GM19023 (cell line): ENCODE data around the gene PCP4.

ENCODE experiments used
- ATAC-seq: cut with Tn5 transposase; IDR thresholded peaks from one replicate; pipeline ENCODE4 v1.9.1; 2021; ENCODE audit warnings: mild to moderate bottlenecking, moderate library complexity; ENCODE audit not compliant: unreplicated experiment

Gene PCP4

DNA sequence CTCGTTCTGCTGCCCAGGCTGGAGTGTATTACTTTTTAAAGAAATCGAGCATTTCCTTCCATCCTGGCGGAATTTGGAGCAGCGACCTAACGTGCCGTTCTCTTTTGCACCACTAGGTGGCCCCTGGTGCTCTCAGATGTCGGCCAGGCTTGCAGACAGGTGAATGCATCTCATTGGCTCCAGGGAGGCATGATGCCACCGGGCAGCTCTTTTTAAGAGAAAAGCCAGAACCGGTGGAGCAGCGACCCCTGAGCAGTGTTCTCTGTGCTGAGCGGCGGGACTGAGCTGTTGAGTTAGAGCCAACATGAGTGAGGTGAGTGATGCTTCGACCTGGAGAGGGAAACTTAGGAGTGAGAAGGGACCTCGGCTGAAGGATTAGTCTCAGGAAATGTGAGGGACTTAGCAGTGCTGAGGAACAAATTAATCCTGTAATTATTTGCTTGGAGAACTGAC, at the start of gene PCP4:
TSS of gene PCP4 (plus strand) at position 241 of the 453 bp plus-strand sequence. CDS start at position 305, 64 bp downstream.
- no peak for ATAC-seq

DNA sequence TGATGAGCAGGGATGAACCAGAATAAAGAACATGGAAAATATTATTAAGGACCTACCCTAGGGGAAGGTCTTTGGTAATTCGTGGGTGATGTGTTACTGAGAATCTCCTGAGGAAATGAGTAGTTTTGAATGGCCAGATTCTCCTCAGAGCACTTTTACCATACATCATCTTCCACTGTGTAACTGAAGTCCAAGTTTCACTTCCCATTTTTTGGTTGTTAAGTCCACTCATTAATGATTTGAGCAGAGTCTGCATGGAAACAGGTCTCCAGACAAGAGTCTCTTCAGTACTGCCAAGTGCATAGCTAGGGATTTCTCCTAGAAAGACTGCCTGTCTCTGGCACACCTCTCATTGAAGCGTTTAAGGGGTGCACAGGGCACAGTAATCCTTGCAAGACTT, 48.7 kb upstream of the PCP4 start:
- ATAC-seq: no peak

DNA sequence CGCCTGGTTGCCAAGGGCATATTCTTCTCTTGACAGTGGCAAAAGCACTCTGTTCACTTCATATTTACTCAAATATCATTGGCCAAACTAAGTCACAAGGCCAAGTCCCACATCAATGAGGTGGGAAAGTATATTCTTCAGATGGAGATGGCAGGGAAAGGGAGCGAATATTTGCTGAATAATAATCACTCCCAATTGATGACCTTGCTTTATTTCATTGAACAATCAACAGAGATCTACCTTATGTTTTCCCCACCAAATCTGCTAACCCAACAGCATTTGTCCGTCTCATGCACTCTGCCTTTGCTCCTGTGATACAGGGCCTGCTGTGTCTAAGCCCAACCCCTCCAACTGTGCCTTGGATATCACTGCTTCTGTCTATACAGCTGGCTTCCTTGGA, 45.2 kb upstream of the PCP4 start:
- ATAC-seq: no peak

DNA sequence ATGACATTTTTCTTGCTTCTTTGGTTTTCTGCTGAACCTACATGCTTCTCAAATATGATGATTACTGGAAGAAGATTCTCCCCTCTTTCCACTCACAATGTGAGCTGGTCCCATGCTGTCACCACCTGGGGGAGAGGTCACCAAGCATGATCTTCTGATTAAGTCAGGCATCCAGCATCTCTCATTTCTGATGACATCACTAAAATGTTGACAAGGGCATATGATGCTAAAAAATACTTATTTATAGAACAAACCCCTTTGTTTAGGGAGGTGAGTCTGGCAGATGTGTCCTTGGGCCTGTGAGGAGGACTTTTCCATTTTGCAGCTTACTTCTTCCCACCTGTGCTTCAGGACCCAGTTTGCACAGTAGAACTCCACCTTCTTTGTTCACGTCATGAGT, 42.0 kb upstream of the PCP4 start:
- no peak for ATAC-seq

DNA sequence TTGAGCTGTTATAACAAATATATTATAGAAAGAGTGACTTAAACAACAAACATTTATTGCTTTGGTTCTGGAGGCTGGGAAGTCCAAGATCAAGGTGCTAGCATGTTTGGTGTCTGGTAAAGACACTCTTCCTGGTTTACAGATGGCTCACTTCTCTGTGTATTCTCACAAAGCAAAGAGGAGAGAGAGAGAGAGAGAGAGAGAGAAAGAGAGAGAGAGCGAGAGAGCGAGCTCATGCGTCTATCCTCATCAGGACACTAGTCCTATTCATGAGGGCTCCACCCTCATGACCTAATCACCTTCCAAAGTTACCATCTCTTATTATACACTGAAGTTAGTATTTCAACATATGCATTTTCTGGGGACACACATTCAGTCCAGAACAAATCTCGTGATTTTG, 32.7 kb upstream of the PCP4 start:
- no peak for ATAC-seq

DNA sequence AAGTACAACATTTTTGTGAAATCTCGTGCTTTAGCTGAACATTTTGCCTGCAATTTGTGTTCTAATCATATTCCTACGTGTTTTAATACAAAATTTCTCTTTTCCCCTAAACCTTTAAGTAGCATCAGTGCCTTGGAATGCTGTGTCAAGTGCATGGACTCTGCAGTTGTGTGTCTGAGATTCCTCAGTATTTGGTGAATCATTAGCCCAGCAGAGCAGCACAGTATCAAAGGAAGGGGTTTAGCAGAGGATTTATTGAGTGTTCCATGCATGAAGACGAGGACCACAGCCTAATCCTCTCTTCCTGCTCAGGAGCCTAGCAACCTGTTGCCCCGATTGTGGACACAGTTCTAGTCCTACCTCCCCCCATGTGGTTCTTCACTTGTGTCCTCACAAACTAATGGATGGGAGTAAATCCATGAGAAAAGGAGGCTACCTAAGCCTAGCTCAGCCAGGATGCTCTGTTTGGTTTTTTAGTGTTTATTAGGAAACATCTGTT, 29.3 kb upstream of the PCP4 start:
- ATAC-seq: no peak

DNA sequence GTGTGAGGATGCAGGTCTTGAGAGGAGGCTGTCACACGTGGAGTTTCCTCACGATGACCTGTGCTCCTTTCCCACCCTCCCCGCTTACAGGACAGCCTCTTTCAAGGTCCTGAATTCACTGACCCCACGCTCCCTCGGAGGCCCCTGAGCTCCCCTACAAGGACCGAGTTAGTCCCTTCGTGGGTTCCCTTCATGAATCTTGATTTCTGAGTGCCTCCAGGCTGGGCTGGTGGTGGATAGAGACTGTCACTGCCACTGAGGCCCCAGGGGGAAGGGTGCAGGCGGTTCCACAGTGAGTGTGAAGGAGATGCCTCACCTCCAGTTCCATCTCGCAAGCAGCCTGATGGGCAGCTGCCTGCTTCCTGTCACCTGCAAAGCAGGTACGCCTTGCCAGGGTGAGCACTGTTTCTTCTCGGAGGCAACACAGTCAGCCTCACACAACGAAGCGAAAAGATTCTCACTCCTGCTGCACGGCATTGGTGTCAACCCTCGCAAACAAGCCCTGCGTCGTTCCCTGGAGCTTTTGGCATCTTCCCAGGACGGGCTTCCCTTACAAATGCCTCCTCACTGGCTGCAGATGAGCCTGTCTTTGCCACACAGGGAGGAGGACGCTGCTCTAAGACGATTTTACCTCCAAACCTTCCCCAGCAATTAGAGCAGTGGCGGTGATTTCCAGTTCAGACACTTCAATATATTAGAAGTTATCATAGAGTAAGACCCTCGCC, 26.7 kb upstream of the PCP4 start:
- no peak for ATAC-seq

DNA sequence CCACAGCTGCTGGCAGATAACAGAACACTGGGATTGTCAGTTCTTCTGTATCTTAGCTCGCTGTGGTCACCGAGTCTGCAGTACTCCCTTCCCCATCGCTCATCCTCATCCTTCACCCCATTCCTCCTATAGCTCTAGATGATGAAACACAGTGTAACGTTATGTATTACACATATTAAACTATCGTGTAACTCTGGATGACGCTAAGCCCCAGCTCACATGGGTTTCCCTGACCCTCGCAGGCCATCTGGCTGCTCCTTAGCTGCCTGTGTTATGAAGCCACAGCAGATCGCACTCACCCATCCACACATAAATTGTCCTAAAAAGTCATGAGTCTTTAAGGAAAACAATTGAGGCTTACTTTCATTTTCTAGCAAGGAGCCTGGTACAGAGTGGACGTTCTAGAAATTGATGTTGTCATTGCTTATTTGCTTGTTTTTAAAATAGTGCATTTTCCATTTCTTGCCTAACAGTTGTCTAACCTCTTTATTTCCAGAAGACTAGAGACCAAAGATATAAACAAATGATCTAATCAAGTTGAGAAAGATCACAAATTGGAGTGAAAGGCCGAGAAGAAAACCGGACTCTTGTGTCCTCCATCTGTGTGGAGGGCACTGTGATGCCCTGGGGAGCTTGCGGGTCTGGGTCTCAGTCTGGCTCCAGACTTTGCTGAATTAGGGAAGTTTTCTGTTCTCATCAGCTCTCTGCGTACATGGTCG, 24.3 kb upstream of the PCP4 start:
- ATAC-seq: no peak

DNA sequence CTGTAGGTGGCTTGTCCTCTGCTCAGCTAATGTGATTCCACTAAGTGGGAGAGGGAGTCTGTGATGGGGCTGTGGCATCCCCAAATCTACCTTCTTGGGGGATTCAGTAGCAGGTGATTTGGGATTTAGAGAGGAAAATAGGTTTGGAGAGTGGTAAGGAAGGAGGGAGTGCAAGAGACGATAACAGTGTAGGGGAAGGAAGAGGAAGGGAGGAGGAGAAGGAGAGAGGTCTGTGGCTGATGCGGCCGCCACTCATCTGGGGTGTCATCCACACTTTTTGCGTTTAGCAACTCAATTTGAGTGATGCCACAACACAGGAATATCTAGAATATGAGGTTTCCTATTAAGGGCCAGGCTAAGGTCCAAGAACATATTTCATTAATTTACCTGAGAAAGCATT, 23.8 kb upstream of the PCP4 start:
- no peak for ATAC-seq

DNA sequence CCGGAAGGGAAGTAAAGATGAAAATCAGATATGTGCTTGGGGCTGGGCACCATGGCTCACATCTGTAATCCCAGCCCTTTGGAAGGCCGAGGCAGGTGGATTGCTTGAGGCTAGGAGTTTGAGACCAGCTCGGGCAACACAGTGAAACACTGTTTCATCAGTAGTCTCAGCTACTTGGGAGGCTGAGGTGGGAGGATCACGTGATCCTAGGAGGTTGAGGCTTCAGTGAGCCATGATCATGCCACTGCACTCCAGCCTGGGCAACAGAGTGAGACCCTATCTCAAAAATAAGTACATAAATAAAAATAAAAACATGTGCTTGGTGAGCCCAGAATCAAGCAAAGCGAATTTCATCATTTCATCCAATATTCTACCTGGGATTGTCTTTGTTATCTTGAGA, 23.3 kb upstream of the PCP4 start:
- ATAC-seq: no peak

DNA sequence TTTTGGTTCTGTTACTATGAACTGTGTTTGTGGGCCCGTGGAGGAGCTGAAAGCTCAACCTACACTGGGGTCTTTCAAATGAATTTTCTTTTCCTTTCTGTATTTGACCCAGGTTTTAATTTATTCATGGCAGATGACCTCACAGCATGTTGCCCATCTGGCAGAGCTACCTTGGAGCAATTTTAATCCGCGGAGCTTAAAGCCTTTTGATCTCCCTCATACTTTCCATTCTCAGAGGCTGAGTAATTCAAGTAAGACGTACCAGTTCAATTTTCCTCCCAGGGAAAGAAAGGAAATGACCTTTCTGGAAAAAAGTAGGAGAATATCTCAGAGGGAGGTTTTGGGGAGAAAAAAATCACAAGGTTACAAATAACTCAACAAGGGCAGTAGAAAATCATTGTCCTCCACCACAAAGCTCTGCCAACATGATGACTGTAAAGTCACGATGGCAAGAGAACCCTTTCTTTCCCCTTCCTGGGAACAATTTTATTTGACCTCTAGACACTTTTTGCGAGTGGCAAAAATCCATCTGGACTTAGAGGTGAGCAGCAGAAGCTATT, 21.6 kb upstream of the PCP4 start:
- no peak for ATAC-seq

DNA sequence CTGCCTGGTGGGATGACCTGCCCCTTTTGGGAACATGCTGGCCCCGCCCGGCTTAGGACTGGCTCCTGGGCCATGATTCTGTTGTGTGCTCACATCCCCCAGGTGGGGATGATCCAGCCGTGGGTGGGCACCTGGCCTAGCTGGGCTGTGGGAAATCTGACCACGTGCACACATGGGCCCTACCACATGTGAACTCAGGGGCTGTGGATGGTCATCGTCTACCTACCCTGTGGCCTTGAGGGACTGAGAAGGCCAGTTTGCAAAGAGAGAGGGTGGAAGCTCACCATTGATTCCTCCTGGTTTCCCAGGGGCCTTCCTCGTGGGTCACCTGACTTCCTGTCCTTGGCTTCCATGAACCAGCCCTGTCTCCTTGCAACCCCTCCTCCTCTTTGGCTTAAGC, 19.4 kb upstream of the PCP4 start:
- ATAC-seq: no peak

DNA sequence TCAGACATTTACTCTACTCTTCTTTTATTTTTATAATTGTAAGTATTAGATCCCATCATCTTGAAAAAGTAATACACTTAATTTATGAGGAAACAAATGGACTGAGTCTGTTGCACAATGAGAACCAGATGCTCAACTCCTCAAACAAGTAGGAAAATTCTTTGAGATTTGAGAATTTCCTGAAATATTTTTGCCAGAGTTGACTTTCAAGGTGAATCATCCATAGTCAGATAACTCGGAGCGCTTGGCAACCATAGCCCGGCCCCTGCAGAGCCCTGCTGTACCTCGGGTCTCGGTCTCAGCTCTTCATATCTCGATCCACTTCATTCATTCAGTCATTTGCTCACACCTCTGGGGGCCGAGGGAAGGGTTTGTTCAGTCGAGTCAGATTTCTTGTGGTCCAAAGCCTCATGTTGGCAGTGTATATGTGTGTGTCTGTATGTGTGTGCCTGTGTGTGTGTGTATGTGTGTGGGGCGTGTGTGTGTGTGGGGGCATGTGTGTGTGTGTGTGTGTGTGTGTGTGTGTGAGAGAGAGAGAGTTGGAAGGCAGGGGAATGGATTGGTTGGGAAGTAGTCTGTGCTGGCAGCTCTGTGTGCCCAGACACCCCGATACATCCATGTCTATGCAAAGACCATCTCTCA, 18.1 kb upstream of the PCP4 start:
- no peak for ATAC-seq

DNA sequence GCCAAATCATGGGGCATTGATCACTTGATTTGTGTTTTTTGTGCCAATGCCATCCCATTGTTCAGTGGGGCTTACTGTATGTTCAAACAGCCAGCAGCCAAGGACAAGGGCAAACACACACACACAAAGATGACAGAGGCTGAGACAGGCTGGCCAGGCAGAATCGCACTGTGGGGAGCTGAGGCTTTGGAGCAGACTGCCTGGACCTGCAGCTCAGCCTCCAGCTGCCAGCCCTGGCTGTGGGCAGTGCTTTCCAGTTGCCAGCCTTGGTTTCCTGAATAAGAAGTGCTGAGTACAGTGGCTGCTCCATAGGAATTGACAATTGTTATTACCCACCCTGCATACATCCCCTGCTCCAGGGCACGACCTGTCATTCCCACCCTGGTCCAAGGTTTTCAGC, 16.9 kb upstream of the PCP4 start:
- no peak for ATAC-seq

DNA sequence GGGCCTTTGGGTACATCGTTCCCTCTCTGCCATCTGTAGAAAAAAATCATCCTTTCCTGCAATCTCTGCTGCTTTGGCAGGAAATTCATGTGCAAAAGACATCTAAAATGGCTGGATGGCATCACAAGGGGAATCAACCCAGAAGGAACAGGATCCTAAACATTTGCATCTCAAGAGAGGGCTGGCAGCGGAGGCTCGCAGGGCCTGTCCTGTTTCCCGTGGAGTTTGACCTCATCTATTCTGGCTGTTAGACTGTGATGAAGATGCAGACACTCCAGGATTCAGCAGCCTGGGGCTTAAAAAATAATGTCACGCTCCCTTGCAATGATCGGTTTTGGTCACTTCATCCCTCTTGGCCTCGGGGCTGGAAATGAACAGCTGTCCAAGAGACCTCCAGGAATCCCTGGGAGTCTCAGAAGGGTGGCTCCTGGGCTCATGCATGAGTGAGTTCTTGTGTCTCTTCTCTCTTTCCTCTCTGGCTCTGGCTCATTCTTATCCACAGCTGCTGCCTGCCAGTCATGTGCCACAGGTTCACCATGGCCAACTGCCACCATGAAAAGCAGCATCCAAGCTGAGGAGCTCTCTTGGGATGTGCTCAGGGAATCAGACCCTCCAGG, 16.1 kb upstream of the PCP4 start:
- no peak for ATAC-seq

DNA sequence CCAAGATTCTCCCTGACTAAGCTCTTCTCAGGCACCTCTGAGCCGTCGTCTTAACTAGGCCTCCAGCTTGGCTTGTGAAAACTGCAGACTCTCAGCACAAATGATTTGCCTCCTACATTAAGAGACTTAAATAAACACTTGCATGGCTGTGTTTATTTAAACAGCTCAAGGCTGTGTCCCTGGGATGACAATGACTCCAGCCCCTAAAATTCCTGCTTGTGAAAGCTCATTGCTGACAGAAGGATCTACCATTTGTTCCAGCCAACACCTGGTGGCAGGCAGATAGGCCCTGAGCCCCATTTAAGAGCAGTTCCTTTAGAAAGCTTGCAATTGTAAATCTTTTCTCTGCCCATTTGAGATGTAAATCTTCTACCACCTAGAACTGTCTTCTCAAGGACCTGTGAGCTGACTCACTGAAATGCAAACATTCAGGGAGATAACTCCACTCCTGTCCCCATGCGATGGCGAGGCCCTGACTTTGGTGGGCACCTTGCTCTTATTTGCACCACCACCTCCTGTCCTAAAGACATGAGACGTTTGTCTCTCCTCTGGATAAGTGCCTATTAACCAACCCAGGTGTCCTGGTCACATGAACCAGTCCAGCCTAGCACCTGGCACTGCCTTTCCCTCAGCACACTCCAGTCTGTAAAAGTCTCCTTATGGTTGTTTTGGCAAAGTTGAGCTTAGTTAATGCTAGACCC, 15.1 kb upstream of the PCP4 start:
- ATAC-seq: no peak

DNA sequence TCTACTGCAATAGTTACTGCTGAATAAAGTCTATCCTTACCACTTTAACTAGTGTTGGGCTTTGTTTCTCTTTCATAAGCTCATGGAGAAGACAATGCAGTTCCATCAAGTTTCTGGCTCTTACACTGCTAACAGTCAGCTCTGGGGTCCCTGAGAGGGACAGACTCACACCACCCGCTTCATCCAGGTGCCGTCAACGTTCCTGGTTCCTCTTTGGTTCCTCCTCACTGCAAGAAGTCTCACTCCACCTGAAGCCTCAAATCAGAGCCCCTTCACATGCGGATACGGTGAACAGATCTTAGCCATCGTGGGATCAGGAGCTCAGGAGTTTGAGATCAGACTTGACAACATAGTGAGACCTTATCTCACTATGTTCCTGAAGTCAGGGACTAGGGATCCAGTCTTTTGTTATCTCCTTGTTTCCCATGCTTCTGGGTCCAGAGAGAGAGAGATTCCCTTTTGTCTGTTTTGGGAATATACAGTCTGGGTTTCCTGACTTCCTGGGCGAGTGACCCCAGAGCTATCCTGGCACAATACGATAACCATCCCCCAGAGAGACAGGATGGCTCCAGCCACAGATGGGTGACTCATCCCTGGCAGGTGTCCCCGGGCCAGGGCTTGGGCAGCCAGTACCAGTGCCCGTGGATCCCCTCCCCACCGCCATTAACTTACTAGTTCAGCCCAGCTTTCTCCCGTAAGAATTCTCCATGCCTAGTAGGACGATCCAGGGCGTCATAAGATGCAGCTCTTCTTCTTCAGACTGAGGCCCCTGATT, 14.3 kb upstream of the PCP4 start:
- ATAC-seq: no peak

DNA sequence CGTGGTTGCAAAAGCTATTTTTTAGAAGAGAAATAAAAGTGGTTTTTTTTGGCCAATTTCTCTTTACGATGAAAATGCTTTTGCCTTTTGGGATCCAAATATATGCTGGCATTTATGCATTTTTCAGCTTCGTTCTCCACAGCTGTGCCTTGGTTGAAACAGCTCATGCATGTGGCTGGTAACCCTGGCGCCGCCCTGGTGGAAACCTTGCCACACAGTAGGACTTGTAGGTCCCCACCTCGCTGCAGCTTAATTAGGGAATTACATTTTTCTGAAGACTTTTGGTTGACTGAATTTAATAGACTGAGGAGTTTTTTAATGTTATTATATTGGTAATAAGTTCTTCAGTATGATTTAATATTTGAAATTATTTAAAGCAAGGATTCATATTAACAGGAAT, 12.7 kb upstream of the PCP4 start:
- no peak for ATAC-seq

DNA sequence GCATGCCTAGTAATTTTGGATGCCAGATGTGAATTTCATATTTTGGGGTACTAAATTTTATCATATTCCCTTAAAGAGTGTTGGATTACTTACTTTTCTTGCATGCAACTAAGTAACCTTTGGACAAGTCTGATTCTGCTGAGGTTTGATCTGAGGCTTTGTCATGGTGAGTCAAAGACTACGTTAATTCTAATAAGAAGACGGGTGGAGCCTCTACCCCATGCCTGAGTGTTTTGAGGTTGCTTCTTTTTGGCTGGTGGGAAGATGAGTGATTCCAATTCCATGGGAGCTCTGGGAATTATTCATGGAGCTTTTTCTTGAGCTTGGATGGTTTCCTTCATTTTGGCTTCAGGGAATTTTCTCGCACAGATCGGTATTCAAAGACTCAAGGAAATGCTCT, 11.6 kb upstream of the PCP4 start:
- no peak for ATAC-seq

DNA sequence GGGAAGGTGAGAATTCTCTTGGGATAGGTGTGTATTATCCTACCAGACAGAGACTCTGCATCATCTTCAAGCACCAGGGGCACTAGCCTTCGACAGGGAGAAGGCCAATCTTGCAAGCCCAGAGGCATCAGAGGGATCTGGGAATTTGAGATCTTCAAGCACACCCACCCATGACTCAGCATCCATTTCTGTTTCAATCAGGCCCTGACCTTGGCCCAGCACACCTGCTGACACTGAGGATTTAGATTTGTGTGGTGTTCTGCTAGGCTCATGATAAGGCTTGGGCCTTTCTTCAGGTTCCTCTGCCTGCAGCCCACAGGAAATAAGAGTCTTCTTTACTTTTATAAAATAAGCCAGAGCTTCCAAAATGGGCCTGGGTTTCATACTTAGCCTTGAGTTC, 6.6 kb upstream of the PCP4 start:
- ATAC-seq: no peak
